DOHH2 (cell line): ENCODE data around the gene C16orf96.

Source experiments
- H3F3A ChIP-seq: fragments of 200-600 bp; sonication (generic), shearing (Covaris generic); 2 replicates; pipeline ENCODE4 v1.6.0; 2016; ENCODE audit warnings: antibody characterized with exemption, mild to moderate bottlenecking; ENCODE audit not compliant: control insufficient read depth, insufficient read depth
- H3K27ac ChIP-seq: fragments of 200-600 bp; sonication (generic); 2 replicates; pipeline ENCODE4 v1.5.1; 2014; ENCODE audit warnings: low read depth, mild to moderate bottlenecking, low read length, moderate library complexity
- H3K27me3 ChIP-seq: fragments of 200-600 bp; sonication (generic); 2 replicates; pipeline ENCODE4 v1.6.1; 2014; ENCODE audit warnings: mild to moderate bottlenecking, low read length, mixed read lengths; ENCODE audit not compliant: control insufficient read depth
- H3K36me3 ChIP-seq: fragments of 200-600 bp; sonication (generic); 2 replicates; pipeline ENCODE4 v1.6.1; 2014; ENCODE audit warnings: mild to moderate bottlenecking, low read length, moderate library complexity, mixed read lengths; ENCODE audit not compliant: control insufficient read depth
- H3K4me1 ChIP-seq: fragments of 200-600 bp; sonication (generic); 2 replicates; pipeline ENCODE4 v1.6.1; 2014; ENCODE audit warnings: mild to moderate bottlenecking, low read length, mixed read lengths; ENCODE audit not compliant: control insufficient read depth
- H3K4me2 ChIP-seq: fragments of 200-600 bp; sonication (generic); 2 replicates; pipeline ENCODE4 v1.6.0; 2014; ENCODE audit warnings: mild to moderate bottlenecking, low read length, moderate library complexity
- H3K4me3 ChIP-seq: fragments of 200-600 bp; sonication (generic); 2 replicates; pipeline ENCODE4 v1.5.1; 2014; ENCODE audit warnings: mild to moderate bottlenecking, low read length, mixed read lengths
- H3K79me2 ChIP-seq: fragments of 200-600 bp; sonication (generic); 2 replicates; pipeline ENCODE4 v1.6.1; 2014; ENCODE audit warnings: mild to moderate bottlenecking, low read length, mixed read lengths; ENCODE audit not compliant: control insufficient read depth
- H3K9me2 ChIP-seq: fragments of 200-600 bp; sonication (generic); replicated peaks from 2 replicates; pipeline ENCODE4 v1.6.1; 2014; ENCODE audit warnings: mild to moderate bottlenecking, low read length, mixed read lengths; ENCODE audit not compliant: control insufficient read depth
- H3K9me3 ChIP-seq: fragments of 200-600 bp; sonication (generic); 2 replicates; pipeline ENCODE4 v1.6.1; 2014; ENCODE audit warnings: antibody characterized with exemption, low read length, mixed read lengths; ENCODE audit not compliant: control insufficient read depth, insufficient read depth
- H4K20me1 ChIP-seq: fragments of 200-600 bp; sonication (generic); 2 replicates; pipeline ENCODE4 v1.6.0; 2014; ENCODE audit warnings: low read depth, mild to moderate bottlenecking, antibody characterized with exemption, low read length, moderate library complexity; ENCODE audit not compliant: control insufficient read depth, insufficient read depth
- CTCF ChIP-seq: fragments of 200-600 bp; sonication (generic); IDR thresholded peaks from one replicate; pipeline ENCODE4 v1.5.1; 2014; ENCODE audit warnings: antibody characterized with exemption, mild to moderate bottlenecking, low read depth, low read length; ENCODE audit not compliant: poor library complexity, severe bottlenecking
- EZH2phosphoT487 ChIP-seq: fragments of 200-600 bp; sonication (generic); IDR thresholded peaks from 2 replicates; pipeline ENCODE4 v1.6.1; 2017; ENCODE audit warnings: borderline replicate concordance, mild to moderate bottlenecking, antibody characterized with exemption, low read length, moderate library complexity, mixed read lengths

The C16orf96 gene

GRCh38 chr16:4591191-4591590, 35.1 kb downstream of the C16orf96 start:
- Histone ChIP-seq H3K4me3 (no peak overlapping the region), H3K4me2 (no peak overlapping the region), H3K4me1 (no peaks in the 10 kb centered on the region), H4K20me1 (no peaks in the 10 kb centered on the region), H3K27me3 (peaks cover 13% of the 10 kb centered on the region; the same call in 1 of the 2 replicates), H3K27ac (no peak overlapping the region), H3K79me2 (no peaks in the 10 kb centered on the region), H3K36me3 (no peaks in the 10 kb centered on the region), H3K9me3 (no peaks in the 10 kb centered on the region), H3K9me2 (no peaks in the 10 kb centered on the region), H3F3A (no peaks in the 10 kb centered on the region)
- TF ChIP-seq CTCF (no peak), EZH2phosphoT487 (no peak)

GRCh38 chr16:4591706-4592470, 35.7 kb downstream of the C16orf96 start:
- Histone ChIP-seq H3K4me2 (no peak overlapping the region), H3K4me3 (no peak overlapping the region), H3K36me3 (no peaks in the 10 kb centered on the region), H4K20me1 (no peaks in the 10 kb centered on the region), H3F3A (no peaks in the 10 kb centered on the region), H3K27me3 (peaks cover 7% of the 10 kb centered on the region; the same call in 1 of the 2 replicates), H3K27ac (no peak overlapping the region), H3K9me3 (no peaks in the 10 kb centered on the region), H3K79me2 (no peaks in the 10 kb centered on the region), H3K9me2 (no peaks in the 10 kb centered on the region), H3K4me1 (no peaks in the 10 kb centered on the region)
- TF ChIP-seq CTCF: no peak
- no peak for TF ChIP-seq EZH2phosphoT487

- H3K9me2 ChIP-seq: no peaks in the 10 kb centered on the region
- no peaks in the 10 kb centered on the region for H3K36me3 ChIP-seq
- H4K20me1 ChIP-seq: no peaks in the 10 kb centered on the region
- H3K4me3 ChIP-seq: no peak overlapping the region
- H3K27ac ChIP-seq: no peak overlapping the region
- H3K9me3 ChIP-seq: no peaks in the 10 kb centered on the region
- H3F3A ChIP-seq: no peaks in the 10 kb centered on the region
- H3K4me1 ChIP-seq: no peaks in the 10 kb centered on the region
- 0 out of 2 replicates have a peak, but pooled peaks cover 5% of the 10 kb centered on the region for H3K27me3 ChIP-seq
- H3K79me2 ChIP-seq: no peaks in the 10 kb centered on the region
- H3K4me2 ChIP-seq: no peak overlapping the region
- TF ChIP-seq CTCF: no peak
- TF ChIP-seq EZH2phosphoT487: no peak
Measured at GRCh38 chr16:4593086-4593485, 36.9 kb downstream of the C16orf96 start.
